ENCODE data around the gene TRAM2.

The TRAM2 gene

DNA sequence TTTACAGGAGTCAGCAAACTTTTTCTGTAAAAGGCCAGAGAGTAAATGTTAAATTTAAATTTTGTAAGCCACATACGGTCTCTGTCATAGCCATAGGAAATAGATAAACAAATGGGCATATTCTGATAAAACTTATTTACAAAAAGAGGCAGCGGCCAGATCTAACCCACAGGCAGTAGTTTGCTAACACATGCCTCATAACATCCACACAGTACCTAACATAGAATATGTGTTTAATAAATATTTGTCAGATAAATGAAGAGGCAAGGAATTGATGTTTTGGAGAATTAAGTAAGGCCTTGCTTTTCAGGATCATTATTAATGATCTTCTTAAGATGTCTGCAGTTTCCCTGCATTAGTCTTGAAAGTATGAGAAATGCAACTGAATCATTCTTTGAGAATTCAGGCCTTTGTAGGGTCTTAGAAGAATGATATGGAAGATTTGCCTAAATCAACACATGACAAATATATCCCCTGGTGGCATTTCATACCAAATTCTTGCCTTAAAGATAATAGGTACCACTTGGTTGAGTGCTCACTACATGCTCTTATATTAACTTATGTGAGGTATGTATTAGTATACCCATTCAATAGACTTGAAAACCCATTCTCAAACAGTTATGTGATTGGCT lies 39.3 kb upstream of the TRAM2 start:
- no peak for DNase-seq (ENCODE audit: low read depth)
- H3K4me3 ChIP-seq (ENCODE audit: low read length), result no peak overlapping the region
- TF ChIP-seq, protein P1, sequence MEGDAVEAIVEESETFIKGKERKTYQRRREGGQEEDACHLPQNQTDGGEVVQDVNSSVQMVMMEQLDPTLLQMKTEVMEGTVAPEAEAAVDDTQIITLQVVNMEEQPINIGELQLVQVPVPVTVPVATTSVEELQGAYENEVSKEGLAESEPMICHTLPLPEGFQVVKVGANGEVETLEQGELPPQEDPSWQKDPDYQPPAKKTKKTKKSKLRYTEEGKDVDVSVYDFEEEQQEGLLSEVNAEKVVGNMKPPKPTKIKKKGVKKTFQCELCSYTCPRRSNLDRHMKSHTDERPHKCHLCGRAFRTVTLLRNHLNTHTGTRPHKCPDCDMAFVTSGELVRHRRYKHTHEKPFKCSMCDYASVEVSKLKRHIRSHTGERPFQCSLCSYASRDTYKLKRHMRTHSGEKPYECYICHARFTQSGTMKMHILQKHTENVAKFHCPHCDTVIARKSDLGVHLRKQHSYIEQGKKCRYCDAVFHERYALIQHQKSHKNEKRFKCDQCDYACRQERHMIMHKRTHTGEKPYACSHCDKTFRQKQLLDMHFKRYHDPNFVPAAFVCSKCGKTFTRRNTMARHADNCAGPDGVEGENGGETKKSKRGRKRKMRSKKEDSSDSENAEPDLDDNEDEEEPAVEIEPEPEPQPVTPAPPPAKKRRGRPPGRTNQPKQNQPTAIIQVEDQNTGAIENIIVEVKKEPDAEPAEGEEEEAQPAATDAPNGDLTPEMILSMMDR (conservative IDR thresholded peaks at IDR 0.05; ENCODE audit: low read length), result no peak

DNA sequence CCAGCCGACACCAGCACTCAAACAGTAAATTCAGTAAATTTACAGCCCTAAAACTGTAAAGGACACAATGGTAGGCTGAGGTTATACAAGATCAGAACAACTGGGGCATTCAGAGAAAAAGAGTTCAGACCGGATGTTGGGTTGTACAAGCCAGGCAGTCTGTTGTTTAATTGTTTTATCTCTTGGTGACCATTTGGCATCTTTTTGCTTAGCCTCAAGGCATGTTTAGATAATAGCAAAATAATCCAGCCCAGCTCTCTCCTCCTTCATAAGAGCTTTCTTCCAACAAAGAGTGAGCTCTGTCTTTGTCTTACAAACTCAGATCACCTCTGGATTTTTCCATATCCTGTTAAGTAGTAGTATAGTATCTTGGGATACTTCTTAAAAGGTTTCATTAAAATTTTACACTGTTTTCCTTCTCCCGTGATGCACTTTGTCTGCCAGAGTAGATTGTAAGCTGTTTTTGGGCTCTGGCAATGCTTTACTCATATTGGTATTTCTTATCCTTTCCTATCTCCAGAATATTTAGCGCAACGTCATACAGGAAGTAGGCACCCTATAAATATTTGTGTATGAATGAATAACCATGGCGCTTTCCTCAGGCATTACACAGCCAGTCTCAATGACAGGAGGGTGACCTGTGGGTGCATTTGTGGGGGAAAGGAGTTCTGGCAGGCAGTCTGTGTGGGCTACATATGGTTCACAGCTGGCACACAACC lies 35.6 kb upstream of the TRAM2 start:
- no peak overlapping the region for H3K4me3 ChIP-seq (ENCODE audit: low read length)
- no peak for DNase-seq (ENCODE audit: low read depth)
- TF ChIP-seq, protein P1 (conservative IDR thresholded peaks at IDR 0.05; ENCODE audit: low read length), result no peak

DNA sequence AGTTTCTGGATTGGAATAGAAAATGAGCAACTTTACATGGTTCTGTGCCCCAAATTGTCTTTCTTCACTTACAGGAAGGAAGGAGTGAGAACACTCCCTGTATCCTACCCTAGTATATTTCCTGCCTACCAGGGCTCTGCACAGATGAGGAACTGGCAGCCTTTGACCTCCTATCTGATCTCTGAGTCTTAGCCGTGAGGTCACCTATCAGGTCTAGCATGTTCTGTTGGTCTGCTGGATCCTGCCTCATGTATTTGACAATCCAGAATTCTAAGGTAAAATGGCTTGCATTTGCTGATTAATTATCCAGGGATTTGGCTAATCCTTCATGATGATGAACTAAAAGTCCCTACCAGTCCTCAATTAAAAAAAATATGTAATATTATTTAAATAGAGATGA lies 35.0 kb upstream of the TRAM2 start:
- TF ChIP-seq, protein P1 (conservative IDR thresholded peaks at IDR 0.05; ENCODE audit: low read length), result no peak
- no peak for DNase-seq (ENCODE audit: low read depth)
- H3K4me3 ChIP-seq (ENCODE audit: low read length), result no peak overlapping the region

DNA sequence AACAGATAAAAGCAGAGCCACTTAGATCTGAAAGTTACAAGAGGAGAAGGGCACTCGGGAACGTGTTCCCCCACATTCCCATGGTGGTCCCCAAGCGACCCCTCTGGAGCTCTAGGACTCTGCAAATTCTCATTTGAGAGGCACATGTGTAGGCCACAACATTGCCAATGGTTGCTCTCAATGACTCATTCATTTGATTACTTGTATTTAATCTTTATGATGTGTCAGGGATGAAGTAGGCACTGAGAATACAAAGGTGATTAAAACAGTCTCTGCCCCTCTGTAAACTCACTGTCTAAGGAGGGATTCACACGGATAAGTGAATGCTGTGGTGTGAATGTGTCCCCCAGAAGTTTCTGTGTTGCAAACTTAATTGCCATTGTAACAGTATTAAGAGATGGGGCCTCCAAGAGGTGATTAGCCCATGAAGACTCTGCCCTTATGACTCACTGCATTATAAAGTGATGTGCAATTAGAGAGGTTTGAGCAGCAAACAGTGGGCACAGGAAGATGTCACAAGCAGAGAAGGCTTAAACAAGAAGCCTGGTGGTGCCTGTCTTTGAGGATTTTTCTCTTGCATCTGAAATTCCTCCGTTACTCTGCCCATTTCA lies 34.0 kb upstream of the TRAM2 start:
- no peak overlapping the region for H3K4me3 ChIP-seq (ENCODE audit: low read length)
- DNase-seq (ENCODE audit: low read depth), result peak; percentile 54
- TF ChIP-seq, protein P1 (conservative IDR thresholded peaks at IDR 0.05; ENCODE audit: low read length), result no peak

DNA sequence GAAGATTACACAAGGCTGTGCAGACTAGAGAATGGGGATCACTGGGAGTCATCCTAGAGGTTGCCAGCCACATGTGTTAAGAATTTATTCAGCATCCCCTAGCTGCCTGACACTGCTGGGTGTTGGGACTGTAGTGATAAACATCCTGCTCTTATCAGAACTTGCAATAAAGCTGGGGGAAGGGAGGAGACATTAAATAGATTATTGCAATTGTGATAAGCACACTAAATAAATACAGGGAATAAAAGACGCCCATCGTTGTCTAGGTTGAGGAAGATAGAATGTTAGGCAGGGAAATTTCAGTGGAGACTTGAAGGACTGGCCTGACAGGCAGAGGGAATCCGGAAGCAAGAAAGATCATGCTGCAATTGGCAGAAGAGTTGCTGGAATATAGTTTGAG lies 33.2 kb upstream of the TRAM2 start:
- DNase-seq (ENCODE audit: low read depth), result no peak
- TF ChIP-seq, protein P1 (conservative IDR thresholded peaks at IDR 0.05; ENCODE audit: low read length), result no peak
- no peak overlapping the region for H3K4me3 ChIP-seq (ENCODE audit: low read length)

DNA sequence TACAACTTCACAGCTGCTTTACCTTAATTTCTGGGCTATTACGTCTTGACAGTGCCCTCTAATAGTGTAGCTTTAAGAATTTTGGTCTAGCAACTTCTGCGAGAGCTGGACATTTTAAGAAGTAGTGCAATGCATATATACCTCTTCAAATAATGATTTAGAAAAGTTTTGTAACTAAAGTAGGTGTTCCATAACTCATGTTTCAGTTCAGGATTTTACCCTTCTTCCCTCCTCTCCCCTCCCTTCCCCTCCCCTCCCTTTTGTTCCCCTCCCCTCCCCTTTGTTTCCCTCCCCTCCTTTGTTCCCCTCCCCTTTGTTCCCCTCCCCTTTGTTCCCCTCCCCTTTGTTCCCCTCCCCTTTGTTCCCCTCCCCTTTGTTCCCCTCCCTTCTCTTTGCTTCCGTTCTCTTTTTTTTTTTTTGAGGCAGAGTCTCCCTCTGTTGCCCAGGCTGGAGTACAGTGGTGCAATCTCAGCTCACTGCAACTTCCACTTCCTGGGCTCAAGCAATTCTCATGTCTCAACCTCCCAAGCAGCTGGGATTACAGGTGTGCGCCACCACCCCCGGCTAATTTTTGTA lies 28.8 kb upstream of the TRAM2 start:
- no peak overlapping the region for H3K4me3 ChIP-seq (ENCODE audit: low read length)
- TF ChIP-seq, protein P1 (conservative IDR thresholded peaks at IDR 0.05; ENCODE audit: low read length), result no peak
- DNase-seq (ENCODE audit: low read depth), result no peak
